H1 (cell line): Measurements from ENCODE around the gene LRRK1. TPM values are rescaled to one million over a fixed set of nuclear protein-coding genes. Genes with fewer than 3 reads are reported as not detected.

ENCODE experiments used
- NANOG ChIP-seq: IDR thresholded peaks from 2 replicates; pipeline ENCODE4 v1.6.1; 2011; ENCODE audit warnings: low read length, low read depth, mild to moderate bottlenecking, inconsistent platforms; ENCODE audit not compliant: insufficient read depth, poor library complexity, severe bottlenecking
- POLR2A ChIP-seq, 2 experiments: IDR thresholded peaks; 1 replicate in 1 of 2; 2 replicates in 1 of 2; pipeline ENCODE4 v1.6.1; 2011; ENCODE audit warnings: low read depth in 2 of 2, low read length in 2 of 2, mild to moderate bottlenecking in 2 of 2; ENCODE audit errors: control extremely low read depth in 1 of 2
- polyA plus RNA-seq, 7 experiments: library from polyadenylated mRNA; depleted of rRNA in 3 of 7; stranded (reverse) in 5 of 7; unstranded in 2 of 7; fragments of >200 nt in 5 of 7; fragments of 200-250 nt in 2 of 7; gene quantifications; 1 replicate in 5 of 7; 2 replicates in 1 of 7; 4 replicates in 1 of 7; pipeline versions ENCODE4 v1.2.1 to v1.2.3, GENCODE V29; 2011 to 2013; ENCODE audit warnings: missing spikeins in 2 of 7, mixed read lengths in 2 of 7
- total RNA-seq: library from RNA; stranded (reverse); fragmentation: NEBNext Ultra II Directional; extraction: Animal tissue kit (Norgen Biotek cat#: 25700); gene quantifications from 2 replicates; pipeline ENCODE4 v1.2.1, GENCODE V29; 2021
- TF ChIP-seq, protein P1 (sequence below): IDR thresholded peaks from 2 replicates; pipeline ENCODE4 v1.6.1; 2012; ENCODE audit warnings: inconsistent platforms

LRRK1 gene
- total and polyA plus RNA-seq, 2 of the 8 experiments (the other 6 are each of a cell fraction or from before 2014, with no cell fraction given): 1.2 to 3.6 TPM

DNA sequence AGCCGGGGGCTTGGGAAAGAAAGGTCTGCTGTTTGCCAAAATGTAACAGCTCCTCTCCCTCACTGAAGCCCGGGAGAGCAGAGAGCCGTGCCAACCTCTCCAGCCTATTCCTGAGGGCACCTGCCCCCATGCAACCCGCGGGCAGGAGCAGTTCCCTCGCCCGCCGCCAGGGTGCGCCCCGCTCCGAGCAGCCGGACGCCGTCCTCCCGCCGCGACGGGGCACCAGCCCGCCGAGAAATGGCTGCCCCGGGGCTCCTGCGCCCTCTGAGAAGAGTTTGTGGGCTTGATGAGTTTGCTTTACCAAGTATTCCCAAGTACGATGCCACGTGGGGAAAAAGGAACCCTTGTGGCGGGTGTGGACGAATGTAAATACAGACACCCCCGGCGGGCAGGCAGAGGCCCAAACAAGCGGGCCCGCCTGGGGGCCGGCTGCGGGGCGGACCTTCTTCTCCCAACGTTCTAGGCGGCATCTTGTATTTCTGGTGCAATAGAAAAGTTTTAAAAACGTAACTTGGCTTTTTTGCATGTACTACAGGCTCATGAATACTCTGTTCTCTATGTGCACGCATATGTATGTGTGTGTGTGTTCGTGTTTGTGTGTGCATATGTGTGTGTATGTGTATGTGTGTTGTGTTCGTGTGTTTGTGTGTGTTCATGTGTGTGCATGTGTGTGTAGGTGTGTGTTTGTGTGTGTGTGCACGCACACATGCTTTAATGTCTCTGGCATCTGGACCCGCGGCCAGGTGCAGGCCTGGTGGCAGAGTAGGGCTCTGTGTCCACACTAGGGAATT, 169.8 kb downstream of the LRRK1 start (continued):
- TF ChIP-seq, protein P1, sequence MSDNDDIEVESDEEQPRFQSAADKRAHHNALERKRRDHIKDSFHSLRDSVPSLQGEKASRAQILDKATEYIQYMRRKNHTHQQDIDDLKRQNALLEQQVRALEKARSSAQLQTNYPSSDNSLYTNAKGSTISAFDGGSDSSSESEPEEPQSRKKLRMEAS: peak; percentile 58
- TF ChIP-seq NANOG (no peak), POLR2A (IDR thresholded peaks at IDR 0.05; ENCODE audit: control extremely low read depth in 1 of 2, low read depth in 2 of 2, low read length in 2 of 2) (no peak)
